Measurements from ENCODE around the gene BPNT1. TPM values are rescaled to one million over a fixed set of nuclear protein-coding genes. Genes with fewer than 3 reads are reported as not detected.

BPNT1 gene, protein sequence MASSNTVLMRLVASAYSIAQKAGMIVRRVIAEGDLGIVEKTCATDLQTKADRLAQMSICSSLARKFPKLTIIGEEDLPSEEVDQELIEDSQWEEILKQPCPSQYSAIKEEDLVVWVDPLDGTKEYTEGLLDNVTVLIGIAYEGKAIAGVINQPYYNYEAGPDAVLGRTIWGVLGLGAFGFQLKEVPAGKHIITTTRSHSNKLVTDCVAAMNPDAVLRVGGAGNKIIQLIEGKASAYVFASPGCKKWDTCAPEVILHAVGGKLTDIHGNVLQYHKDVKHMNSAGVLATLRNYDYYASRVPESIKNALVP
- polyA plus RNA-seq (2011; rRNA removed) (28.8 and 32.6 TPM in 2 replicates), polyA minus RNA-seq (2011; rRNA and poly(A)+ RNA removed) (9.1 and 14.5 TPM in 2 replicates)

DNA sequence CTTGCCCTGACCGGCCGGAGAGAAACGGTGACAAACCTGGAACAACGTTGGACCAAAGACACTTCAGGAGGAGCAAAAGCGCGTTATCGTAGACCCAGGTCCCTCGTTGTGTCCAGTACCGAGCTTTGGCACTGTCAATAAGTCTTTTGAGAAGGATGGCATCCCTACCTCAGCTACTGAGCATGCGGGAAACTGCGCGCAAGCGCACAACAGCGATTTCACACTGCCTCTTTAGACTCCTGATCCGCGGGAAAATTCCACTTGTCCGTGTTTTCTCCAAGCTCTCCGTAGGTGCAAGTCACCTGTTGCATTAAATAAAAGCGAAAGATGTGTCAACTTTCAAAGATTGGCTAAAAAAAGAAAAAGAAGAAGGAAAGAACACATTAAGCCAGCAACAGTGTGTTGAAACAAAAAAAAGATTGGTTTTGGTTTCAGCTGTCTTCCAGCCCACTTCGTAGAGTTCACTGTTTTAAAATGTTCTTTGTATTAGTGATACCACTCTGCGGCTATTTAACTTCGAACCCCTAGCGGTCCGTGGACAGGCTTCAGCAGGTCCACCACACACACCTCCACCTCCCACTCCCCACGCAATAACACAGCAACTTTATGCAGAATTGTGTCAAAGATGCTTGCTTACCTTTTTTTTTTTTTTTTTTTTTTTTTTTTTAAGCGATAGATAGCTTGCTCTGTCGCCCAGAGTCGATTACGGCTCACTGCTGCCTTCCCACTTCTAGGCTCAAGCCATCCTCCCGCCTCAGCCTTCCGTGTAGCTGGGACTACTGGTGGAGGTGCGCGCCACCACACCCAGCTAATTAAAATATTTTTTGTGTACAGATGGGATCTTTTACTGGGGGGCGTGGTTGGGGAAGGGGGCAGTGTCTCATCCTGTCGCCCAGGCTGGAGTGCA, at the start of gene BPNT1:
Gene BPNT1 (minus strand): TSS at position 139 of the 907 bp plus-strand sequence. CDS start 9,942 bp downstream, outside the sequence.
- H3K36me3 ChIP-seq (ENCODE audit: control insufficient read depth, insufficient read depth, low read length), result no peaks in the 10 kb centered on the region
- TF ChIP-seq, protein P1, sequence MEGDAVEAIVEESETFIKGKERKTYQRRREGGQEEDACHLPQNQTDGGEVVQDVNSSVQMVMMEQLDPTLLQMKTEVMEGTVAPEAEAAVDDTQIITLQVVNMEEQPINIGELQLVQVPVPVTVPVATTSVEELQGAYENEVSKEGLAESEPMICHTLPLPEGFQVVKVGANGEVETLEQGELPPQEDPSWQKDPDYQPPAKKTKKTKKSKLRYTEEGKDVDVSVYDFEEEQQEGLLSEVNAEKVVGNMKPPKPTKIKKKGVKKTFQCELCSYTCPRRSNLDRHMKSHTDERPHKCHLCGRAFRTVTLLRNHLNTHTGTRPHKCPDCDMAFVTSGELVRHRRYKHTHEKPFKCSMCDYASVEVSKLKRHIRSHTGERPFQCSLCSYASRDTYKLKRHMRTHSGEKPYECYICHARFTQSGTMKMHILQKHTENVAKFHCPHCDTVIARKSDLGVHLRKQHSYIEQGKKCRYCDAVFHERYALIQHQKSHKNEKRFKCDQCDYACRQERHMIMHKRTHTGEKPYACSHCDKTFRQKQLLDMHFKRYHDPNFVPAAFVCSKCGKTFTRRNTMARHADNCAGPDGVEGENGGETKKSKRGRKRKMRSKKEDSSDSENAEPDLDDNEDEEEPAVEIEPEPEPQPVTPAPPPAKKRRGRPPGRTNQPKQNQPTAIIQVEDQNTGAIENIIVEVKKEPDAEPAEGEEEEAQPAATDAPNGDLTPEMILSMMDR (IDR thresholded peaks at IDR 0.05; ENCODE audit: insufficient read depth, low read depth, low read length), result no peak
- POLR2A ChIA-PET, result no interaction called here
- no peaks in the 10 kb centered on the region for H3K27me3 ChIP-seq (ENCODE audit: control insufficient read depth, insufficient read depth, low read length)
- CTCF ChIA-PET, result interaction anchor here (0.9 to 1.3 kb wide), 4 partner anchors 9 to 77 kb away, joined by 3 to 4 read pairs (median 4); no protein-coding TSS in a partner anchor
- DNase-seq (ENCODE audit: low read depth), result peak; percentile 61
- peak within 1 kb of the TSS; percentile 62 for H3K4me3 ChIP-seq (ENCODE audit: low read depth, low read length)

DNA sequence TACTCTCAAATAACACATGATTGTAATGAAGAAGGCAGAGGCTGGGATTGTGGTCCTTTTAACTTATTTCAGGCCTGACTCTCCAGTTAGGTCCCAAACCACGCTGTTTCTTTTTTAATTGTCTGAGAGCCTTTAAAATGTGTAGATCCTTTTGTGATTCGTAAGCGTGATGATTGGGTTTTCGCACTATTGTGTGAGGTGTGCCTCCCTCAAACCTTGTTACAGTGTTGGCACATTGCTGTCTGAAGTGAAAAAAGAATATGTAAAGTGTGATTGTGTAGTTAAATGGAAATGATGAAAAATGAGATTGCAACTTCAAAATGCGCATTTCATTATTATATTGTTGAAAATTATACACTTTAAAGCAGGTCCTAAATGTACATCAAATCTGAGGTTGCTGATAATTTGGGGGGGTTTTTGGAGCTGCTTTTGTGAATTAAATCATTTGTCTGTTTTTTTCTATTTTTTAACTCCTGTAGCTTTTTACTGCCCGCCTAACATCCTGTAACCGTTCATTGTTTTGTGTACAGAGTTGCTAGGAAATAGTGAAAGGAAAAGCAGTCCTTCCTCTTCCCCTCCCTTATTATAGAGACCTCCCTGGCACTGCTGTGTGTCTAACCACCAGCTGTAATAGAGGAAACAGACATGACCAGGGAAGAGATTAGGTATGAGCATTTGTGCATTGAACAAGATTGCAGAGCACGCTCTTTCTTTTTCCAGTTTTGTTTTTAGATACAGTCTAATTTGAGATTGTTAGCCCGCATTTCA, 47.6 kb upstream of the BPNT1 start:
- CTCF ChIA-PET, result interaction anchor here (0.6 kb wide), 1 partner anchor 78 kb away, joined by 4 read pairs; no protein-coding TSS in a partner anchor
- Histone ChIP-seq H3K36me3 (ENCODE audit: control insufficient read depth, insufficient read depth, low read length) (peaks cover 6% of the 10 kb centered on the region), H3K4me3 (ENCODE audit: low read depth, low read length) (no peak overlapping the region), H3K27me3 (ENCODE audit: control insufficient read depth, insufficient read depth, low read length) (no peaks in the 10 kb centered on the region)
- POLR2A ChIA-PET, result no interaction called here
- TF ChIP-seq, protein P1 (IDR thresholded peaks at IDR 0.05; ENCODE audit: insufficient read depth, low read depth, low read length), result no peak
- no peak for DNase-seq (ENCODE audit: low read depth)

DNA sequence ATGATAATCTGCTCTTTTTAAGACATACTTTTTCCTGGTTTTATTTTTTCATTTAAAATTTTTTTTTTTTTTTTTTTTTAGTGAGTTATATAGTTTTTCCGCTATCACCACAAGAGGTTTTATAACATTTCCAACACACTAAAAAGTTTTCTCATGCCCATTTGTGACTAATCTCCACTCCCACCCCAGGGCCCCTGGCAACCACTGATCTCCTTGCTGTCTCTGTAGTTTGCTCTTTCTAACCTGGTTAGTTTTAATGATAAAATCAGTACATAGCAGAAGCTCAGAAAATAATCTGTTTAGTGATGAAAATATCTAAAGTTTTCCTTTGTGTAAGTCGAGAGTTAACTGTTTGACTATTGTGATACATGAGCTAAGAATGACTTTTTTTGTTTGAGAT, 46.2 kb upstream of the BPNT1 start:
- DNase-seq (ENCODE audit: low read depth), result no peak
- H3K4me3 ChIP-seq (ENCODE audit: low read depth, low read length), result no peak overlapping the region
- CTCF ChIA-PET, result interaction anchor here (0.9 kb wide), 2 partner anchors 8 to 10 kb away, joined by 3 read pairs; no protein-coding TSS in a partner anchor
- TF ChIP-seq, protein P1 (IDR thresholded peaks at IDR 0.05; ENCODE audit: insufficient read depth, low read depth, low read length), result no peak
- H3K36me3 ChIP-seq (ENCODE audit: control insufficient read depth, insufficient read depth, low read length), result peaks cover 6% of the 10 kb centered on the region
- no peaks in the 10 kb centered on the region for H3K27me3 ChIP-seq (ENCODE audit: control insufficient read depth, insufficient read depth, low read length)
- POLR2A ChIA-PET, result no interaction called here

DNA sequence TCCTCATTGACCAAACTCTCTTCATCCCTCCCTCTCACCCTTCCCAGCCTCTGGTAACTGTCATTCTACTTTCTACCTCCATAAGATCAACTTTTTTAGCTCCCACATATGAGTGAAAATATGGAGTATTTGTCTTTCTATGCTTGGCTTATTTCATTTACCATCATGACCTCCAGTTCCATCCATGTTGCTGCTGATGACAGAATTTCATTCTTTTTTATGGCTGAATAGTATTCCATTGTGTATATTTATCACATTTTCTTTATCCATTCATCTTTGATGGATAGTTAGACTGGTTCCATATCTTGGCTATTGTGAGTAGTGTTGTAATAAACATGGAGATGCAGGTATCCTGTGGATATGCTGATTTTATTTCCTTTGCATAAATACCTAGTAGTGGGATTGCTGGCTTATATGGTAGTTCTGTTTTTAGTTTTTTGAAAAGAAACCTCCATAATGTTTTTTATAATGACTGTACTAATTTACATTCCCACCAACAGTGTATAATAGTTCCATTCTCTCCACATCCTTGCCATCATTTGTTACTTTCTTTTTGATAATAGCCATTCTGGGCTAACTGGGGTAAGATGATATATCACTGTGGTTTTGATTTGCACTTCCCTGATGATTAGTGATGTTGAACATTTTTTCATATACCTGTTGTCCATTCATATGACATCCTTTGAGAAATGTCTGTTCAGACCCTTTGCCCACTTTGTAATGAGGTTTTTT, 40.1 kb upstream of the BPNT1 start:
- Histone ChIP-seq H3K36me3 (ENCODE audit: control insufficient read depth, insufficient read depth, low read length) (no peaks in the 10 kb centered on the region; the same call in none of the 2 replicates), H3K4me3 (ENCODE audit: low read depth, low read length) (no peak overlapping the region), H3K27me3 (ENCODE audit: control insufficient read depth, insufficient read depth, low read length) (no peaks in the 10 kb centered on the region)
- TF ChIP-seq, protein P1 (IDR thresholded peaks at IDR 0.05; ENCODE audit: insufficient read depth, low read depth, low read length), result no peak
- DNase-seq (ENCODE audit: low read depth), result no peak
- CTCF ChIA-PET, result interaction anchor here (0.6 kb wide), 1 partner anchor 550 kb away, joined by 3 read pairs; no protein-coding TSS in a partner anchor
- POLR2A ChIA-PET, result no interaction called here
